Neuron (in vitro differentiated cells): ENCODE measurements around the gene IFI30.
"Not testable (repeated sequence)": the region's sequence is repeated elsewhere in the genome, so short reads cannot be mapped to it uniquely, and the experiment has no call there.

ENCODE experiments used
- H2AFZ ChIP-seq: one replicate; pipeline ENCODE4 v1.6.1; 2013; ENCODE audit warnings: low read depth, mild to moderate bottlenecking, inconsistent platforms, low read length, moderate library complexity
- H3K27me3 ChIP-seq: one replicate; pipeline ENCODE4 v1.6.1; 2013; ENCODE audit warnings: low read length; ENCODE audit not compliant: insufficient read depth
- H3K36me3 ChIP-seq: one replicate; pipeline ENCODE4 v1.6.1; 2013; ENCODE audit warnings: low read length; ENCODE audit not compliant: insufficient read depth
- H3K4me1 ChIP-seq: one replicate; pipeline ENCODE4 v1.6.1; 2013; ENCODE audit warnings: low read length; ENCODE audit not compliant: insufficient read depth
- H3K4me3 ChIP-seq: 2 replicates; pipeline ENCODE4 v1.5.1; 2013; ENCODE audit warnings: mild to moderate bottlenecking, low read length, moderate library complexity
- H3K9me3 ChIP-seq: one replicate; pipeline ENCODE4 v1.6.1; 2013; ENCODE audit warnings: low read length

Gene IFI30

DNA sequence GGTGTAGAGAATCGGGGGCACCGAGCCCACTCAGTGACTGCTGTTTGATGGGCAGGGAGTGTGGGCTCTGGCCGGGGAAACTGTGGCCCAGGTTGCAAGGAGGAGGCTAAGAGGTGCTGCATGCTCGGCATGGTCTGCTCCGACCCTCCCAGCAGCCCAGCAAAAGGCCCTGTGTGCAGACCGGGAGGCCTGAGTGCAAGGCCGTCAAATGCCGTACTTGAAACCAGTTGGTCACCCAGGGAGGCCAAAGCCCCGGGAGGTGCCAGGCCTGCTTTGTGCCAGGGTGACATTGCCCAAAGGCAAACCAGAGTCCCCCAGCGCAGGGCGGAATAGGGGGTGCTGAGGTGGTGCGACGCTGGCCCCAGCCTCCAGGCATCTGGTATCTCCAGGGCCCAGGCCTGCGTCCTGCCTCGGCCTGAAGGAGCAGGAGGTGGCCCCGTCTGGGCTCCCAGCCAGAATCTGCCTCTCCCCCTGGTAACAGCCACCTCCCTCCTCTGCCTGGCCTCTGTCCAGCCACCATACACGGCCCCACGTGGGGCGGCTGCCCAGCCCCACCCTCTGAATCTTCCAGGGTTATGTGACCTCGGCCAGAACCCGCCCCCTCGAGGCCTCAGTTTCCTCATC lies 16.7 kb upstream of the IFI30 start:
- Histone ChIP-seq H3K4me1 (peaks cover 32% of the 10 kb centered on the region), H3K9me3 (no peaks in the 10 kb centered on the region), H2AFZ (no peak overlapping the region), H3K4me3 (no peak overlapping the region), H3K27me3 (no peaks in the 10 kb centered on the region), H3K36me3 (peaks cover 13% of the 10 kb centered on the region)

DNA sequence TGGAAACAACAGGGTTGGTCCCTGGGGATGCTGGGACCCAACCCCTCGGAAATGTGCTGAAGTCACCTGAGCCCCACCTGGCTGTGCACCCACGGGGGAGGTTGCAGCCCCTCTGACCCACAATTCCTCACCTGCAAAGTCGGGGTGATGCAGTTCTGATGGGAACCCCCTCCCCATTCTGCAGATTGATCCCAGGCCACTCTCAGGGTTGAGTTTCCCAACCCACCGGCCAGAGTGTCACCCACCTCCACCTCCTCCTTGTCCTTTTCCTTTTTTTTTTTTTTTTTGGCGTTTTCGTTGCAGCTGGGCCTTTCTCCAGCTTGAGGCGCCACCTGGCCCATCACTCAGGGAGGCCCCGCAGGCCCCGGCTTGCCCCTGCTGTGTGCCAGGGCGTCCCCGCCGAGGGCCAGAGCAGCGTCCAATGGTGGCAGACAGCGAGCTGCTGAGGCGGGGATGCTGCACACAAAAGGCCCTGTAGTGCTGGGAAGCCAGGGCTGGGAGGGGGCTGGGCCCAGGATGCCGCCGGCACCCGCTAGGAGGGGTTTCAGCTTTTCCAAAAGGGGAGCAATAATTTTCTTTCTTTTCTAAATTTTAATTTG lies 16.0 kb upstream of the IFI30 start:
- H3K4me1 ChIP-seq = peaks cover 32% of the 10 kb centered on the region
- no peaks in the 10 kb centered on the region for H3K9me3 ChIP-seq
- H2AFZ ChIP-seq = no peak overlapping the region
- H3K36me3 ChIP-seq = peaks cover 13% of the 10 kb centered on the region
- H3K4me3 ChIP-seq = no peak overlapping the region
- no peaks in the 10 kb centered on the region for H3K27me3 ChIP-seq

DNA sequence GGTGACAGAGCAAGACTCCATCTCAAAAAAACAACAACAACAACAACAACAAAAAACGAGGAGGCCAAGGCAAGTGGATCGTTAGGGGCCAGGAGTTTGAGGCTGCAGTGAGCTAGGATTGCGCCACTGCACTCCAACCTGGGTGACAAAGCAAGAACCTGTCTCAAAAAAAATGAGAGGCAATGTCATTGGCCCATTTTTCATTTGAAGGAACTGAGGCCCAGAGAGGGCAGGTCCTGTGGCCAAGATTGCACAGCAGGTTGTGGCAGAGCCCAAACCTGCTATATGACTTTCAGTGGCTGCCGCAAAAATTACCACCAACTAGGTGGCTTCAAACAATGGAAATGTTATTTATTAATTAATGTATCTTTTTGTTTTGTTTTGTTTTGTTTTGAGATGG lies 15.1 kb upstream of the IFI30 start:
- Histone ChIP-seq H3K36me3 (peaks cover 21% of the 10 kb centered on the region), H3K4me1 (peaks cover 32% of the 10 kb centered on the region), H3K4me3 (no peak overlapping the region), H3K27me3 (no peaks in the 10 kb centered on the region), H2AFZ (no peak overlapping the region), H3K9me3 (no peaks in the 10 kb centered on the region)

DNA sequence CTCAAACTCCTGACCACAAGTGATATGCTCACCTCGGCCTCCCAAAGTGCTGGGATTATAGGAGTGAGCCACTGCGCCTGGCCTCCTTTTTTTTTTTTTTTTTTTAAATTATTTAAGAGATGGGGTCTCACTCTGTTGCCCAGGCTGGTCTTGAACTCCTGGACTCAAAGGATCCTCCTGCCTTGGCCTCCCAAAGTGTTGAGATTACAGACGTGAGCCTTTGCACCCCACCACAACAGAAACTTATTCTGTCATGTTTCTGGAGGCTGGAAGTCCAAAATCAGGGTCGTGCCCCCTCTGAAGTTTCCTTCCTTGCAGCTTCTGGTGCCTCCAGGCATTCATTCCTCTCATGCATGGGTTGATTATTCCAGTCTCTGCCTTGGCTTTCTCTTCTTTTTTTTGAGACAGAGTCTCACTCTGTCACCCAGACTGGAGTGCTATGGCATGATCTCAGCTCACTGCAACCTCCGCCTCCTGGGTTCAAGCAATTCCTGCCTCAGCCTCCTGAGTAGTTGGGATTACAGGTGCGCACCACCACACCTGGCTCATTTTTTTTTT lies 14.5 kb upstream of the IFI30 start:
- H3K9me3 ChIP-seq, H2AFZ ChIP-seq, H3K4me3 ChIP-seq, H3K27me3 ChIP-seq: not testable (repeated sequence)
- H3K36me3 ChIP-seq = peaks cover 24% of the 10 kb centered on the region
- peaks cover 27% of the 10 kb centered on the region for H3K4me1 ChIP-seq

DNA sequence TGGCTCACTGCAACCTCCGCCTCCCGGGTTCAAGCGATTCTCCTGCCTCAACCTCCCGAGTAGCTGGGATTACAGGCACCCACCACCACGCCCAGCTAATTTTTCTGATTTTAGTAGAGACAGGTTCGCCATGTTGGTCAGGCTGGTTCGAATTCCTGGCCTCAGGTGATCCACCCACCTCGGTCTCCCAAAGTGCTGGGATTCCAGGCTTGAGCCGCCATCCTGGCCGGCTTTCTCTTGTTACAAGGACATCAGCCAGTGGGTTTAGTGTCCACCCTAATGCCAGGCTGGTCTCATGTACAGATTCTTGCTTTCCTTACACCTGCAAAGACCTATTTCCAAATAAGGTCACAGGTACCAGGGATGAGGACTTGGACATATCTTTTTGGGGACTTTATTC lies 13.8 kb upstream of the IFI30 start:
- no peaks in the 10 kb centered on the region for H3K9me3 ChIP-seq
- H3K36me3 ChIP-seq = peaks cover 25% of the 10 kb centered on the region
- H3K4me3 ChIP-seq = no peak overlapping the region
- no peaks in the 10 kb centered on the region for H3K27me3 ChIP-seq
- peaks cover 23% of the 10 kb centered on the region for H3K4me1 ChIP-seq
- H2AFZ ChIP-seq = no peak overlapping the region

DNA sequence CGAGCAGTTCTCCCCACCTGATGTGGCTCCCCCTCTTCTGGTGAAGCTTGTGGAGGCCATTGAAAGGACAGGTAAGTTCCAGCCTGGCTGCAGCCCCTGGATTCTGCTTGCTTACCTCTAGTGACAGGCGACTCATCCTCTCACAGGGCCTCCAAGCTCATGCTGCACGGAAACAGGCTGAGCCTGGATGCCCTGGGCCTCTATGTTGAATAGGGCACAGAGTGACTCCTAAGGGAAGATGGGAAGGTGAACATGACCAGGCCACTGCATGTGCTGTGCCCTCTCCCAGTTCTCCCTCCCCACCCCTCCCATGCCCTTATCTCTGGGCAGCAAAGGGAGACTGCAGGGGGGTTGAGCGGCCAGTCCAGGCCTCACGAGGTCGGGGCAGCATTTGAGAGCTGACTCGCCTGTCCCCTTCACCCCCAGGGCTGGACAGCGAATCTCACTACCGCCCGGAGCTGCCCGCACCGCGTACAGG lies 13.1 kb upstream of the IFI30 start:
- Histone ChIP-seq H3K4me1 (peaks cover 23% of the 10 kb centered on the region), H2AFZ (no peak overlapping the region), H3K27me3 (no peaks in the 10 kb centered on the region), H3K36me3 (peaks cover 26% of the 10 kb centered on the region), H3K4me3 (no peak overlapping the region), H3K9me3 (no peaks in the 10 kb centered on the region)

DNA sequence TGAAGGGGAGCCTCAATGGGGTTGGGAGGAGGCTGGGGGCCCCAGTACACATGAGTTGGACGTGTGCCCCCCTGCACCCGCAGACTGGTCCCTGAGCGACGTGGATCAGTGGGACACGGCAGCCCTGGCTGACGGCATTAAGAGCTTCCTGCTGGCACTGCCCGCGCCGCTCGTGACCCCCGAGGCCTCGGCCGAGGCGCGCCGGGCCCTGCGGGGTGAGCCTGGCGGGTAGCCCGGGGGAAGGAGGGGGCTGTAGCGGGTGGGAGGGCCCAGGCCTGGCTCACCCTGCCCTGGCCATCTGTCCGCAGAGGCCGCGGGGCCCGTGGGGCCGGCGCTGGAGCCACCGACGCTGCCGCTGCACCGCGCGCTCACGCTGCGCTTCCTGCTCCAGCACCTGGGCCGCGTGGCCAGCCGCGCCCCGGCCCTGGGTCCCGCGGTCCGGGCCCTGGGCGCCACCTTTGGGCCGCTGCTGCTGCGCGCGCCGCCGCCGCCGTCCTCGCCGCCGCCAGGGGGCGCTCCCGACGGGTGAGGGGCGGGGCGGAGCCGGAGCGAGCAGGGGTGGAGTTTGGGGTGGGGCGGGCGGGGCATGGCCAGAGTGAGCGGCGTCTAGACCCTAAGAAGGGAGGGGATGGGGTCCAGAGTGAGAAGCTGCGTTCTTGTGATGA lies 12.5 kb upstream of the IFI30 start:
- Histone ChIP-seq H3K4me3 (no peak overlapping the region), H3K27me3 (no peaks in the 10 kb centered on the region), H3K9me3 (no peaks in the 10 kb centered on the region), H3K4me1 (peaks cover 23% of the 10 kb centered on the region), H2AFZ (no peak overlapping the region), H3K36me3 (peaks cover 29% of the 10 kb centered on the region)

DNA sequence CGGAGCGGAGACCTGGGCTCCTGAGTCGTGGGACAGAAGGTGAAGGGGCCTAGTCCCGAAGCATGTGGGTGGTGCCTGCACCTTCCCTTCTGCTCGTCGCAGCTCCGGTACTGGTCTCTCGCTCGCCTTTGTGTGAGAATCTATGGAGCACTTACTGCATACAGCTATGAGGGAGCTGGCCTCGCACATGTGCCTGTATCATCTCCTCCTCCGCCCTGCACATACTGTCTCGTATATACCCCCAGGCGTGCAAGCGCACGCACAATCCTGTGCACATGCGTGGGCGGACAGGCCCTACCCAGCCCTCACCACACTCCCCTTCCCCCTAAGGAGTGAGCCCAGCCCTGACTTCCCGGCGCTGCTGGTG lies 12.0 kb upstream of the IFI30 start:
- Histone ChIP-seq H3K4me1 (peaks cover 23% of the 10 kb centered on the region), H3K27me3 (no peaks in the 10 kb centered on the region), H3K4me3 (no peak overlapping the region), H2AFZ (no peak overlapping the region), H3K36me3 (peaks cover 31% of the 10 kb centered on the region), H3K9me3 (no peaks in the 10 kb centered on the region)

DNA sequence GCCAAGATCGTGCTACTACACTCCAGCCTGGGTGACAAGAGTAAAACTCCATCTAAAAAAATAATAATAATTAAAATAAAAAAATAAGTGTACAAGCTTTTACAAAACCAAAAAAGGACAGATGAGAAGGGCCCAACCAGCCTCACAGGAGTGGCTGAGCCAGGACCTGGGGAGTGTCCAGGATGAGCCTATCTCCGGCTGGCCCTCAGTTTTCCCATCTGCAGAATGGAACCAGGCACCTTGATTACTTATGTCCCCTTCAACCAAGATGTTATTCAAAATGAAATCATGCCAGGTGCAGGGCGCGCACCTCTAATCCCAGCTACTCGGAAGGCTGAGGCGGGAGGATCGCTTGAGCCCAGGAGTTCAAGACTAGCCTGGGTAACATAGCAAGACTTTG lies 9.5 kb upstream of the IFI30 start:
- peaks cover 52% of the 10 kb centered on the region for H3K36me3 ChIP-seq
- H3K27me3 ChIP-seq = no peaks in the 10 kb centered on the region
- no peak overlapping the region for H2AFZ ChIP-seq
- H3K4me3 ChIP-seq = no peak overlapping the region
- H3K9me3 ChIP-seq = no peaks in the 10 kb centered on the region
- H3K4me1 ChIP-seq = peaks cover 8% of the 10 kb centered on the region

DNA sequence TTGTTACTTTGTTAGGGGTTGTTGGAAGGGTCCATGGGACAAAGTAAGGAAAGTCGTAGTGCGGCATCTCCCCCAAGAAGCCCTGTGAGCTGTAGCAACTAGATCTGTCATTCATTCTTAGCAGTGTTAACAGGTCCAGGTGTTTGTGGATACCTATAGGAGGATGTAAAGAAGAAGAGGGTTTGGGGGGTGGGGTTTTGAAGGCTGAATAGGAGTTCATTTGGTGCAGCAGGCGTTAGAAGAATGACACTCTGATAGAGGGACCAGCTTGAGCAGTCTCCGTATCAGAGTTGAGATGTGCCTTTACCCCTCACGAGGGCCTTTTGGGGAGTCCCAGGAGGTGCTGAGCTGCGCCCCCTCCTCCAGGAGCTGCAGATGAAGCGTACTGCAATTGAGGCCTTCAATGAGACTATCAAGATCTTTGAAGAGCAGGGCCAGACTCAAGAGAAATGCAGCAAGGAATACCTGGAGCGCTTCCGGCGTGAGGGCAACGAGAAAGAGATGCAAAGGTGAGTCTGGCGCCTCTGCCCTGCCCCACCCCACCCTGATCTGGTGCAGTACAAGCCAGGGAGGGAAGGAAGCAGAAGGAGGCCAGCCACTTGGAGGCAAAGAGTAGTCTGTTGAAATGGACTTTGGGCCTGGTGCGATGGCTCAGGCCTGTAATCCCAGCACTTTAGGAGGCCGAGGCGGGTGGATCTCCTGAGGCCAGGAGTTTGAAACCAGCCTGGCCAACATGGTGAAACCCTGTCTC lies 7.6 kb upstream of the IFI30 start:
- Histone ChIP-seq H2AFZ (no peak overlapping the region), H3K4me1 (peaks cover 5% of the 10 kb centered on the region), H3K4me3 (no peak overlapping the region), H3K27me3 (no peaks in the 10 kb centered on the region), H3K9me3 (no peaks in the 10 kb centered on the region), H3K36me3 (peaks cover 56% of the 10 kb centered on the region)

DNA sequence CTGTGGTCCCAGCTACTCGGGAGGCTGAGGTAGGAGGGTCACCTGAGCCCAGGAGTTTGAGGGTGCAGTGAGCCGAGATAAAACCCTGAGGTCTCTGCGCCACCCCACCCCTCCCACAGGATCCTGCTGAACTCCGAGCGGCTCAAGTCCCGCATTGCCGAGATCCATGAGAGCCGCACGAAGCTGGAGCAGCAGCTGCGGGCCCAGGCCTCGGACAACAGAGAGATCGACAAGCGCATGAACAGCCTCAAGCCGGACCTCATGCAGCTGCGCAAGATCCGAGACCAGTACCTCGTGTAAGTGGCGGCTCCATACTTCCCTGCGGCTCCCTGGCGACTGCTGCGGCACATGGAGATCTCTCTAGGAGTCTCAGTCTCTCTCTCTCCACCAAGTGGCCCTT lies 6.6 kb upstream of the IFI30 start:
- H3K27me3 ChIP-seq = no peaks in the 10 kb centered on the region
- H3K4me3 ChIP-seq = no peak overlapping the region
- no peaks in the 10 kb centered on the region for H3K4me1 ChIP-seq
- no peaks in the 10 kb centered on the region for H3K9me3 ChIP-seq
- no peak overlapping the region for H2AFZ ChIP-seq
- H3K36me3 ChIP-seq = peaks cover 54% of the 10 kb centered on the region

DNA sequence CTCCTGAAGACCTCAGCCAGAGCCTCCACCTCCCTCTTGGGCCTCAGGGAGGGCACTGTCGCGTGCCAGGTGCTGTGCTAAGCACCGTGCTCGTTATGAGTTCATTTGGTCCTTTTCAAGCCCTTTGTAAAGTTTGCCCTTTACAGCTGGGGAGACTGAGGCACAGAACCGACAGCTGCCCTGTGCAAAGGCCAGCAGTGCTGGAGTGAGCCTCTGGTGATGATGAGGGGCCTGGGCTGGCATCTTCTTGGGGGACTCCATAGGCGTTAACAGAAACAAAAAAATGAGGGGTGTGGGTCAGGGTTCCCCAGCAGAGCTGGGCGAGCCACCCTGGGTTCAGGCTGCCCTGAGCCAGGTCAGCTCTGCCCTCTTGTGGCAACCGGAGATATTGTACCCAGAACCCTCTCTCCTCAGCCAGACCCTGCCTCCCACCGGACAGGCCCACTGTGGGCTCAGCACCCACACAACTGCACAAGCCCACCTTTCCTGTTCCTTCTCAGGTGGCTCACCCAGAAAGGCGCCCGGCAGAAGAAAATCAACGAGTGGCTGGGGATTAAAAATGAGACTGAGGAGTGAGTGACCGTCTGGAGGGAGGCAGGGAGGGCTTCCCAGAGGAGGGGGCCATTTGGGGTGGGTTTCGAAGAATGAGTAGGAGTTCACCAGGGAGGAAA lies 5.5 kb upstream of the IFI30 start:
- no peaks in the 10 kb centered on the region for H3K27me3 ChIP-seq
- H2AFZ ChIP-seq = no peak overlapping the region
- H3K36me3 ChIP-seq = peaks cover 50% of the 10 kb centered on the region
- H3K4me1 ChIP-seq = no peaks in the 10 kb centered on the region
- H3K9me3 ChIP-seq = no peaks in the 10 kb centered on the region
- no peak overlapping the region for H3K4me3 ChIP-seq
